GM12878 (cell line): ENCODE results near the gene ZBTB44. TPM values are rescaled to one million over a fixed set of nuclear protein-coding genes. Genes with fewer than 3 reads are reported as not detected.

Experiments used
- ATAC-seq: fragments of 200-7000 bp; cut with Tn5 transposase; 3 replicates; pipeline ENCODE4 v1.9.1; 2020; ENCODE audit warnings: mild to moderate bottlenecking, moderate library complexity
- BruUV-seq: library from RNA; stranded (reverse); fragments of 400-500 nt; replicated peaks from 2 replicates; lab custom pipeline; 2021; lab: Mats Ljungman, UMichigan
- CTCF ChIA-PET: fragments of 300-600 bp; sonication (Branson Sonifier 250); formaldehyde crosslinking; extraction: SDS; loops from one replicate; lab custom pipeline; 2021; ENCODE audit warnings: inconsistent platforms; lab: Yijun Ruan, JAX
- POLR2A ChIA-PET: fragments of 350-600 bp; formaldehyde crosslinking; extraction: SDS; loops from one replicate; lab custom pipeline; 2021; ENCODE audit warnings: inconsistent platforms; lab: Charles Lee
- RAD21 ChIA-PET: fragments of 300-600 bp; sonication (Branson Sonifier 250); formaldehyde crosslinking; loops from one replicate; lab custom pipeline; 2023; ENCODE audit warnings: antibody characterized with exemption; ENCODE audit not compliant: unreplicated experiment; lab: Charles Lee
- SMC1A ChIA-PET: fragments of 300-600 bp; sonication (Branson Sonifier 250); formaldehyde crosslinking; loops from one replicate; lab custom pipeline; 2023; ENCODE audit not compliant: unreplicated experiment, uncharacterized antibody; lab: Charles Lee
- DNase-seq: peaks from one replicate; pipeline ENCODE4 v3.0.0-alpha.2; 2011; ENCODE audit warnings: low read depth, low spot score
- FAIRE-seq: peaks from 3 replicates; lab custom pipeline; 2011; peaks lifted over from hg19 to GRCh38; lab: Jason Lieb, UNC
- H2AFZ ChIP-seq: 2 replicates; pipeline ENCODE4 v1.6.0; 2011; ENCODE audit warnings: low read depth, low read length, control low read depth; ENCODE audit not compliant: control insufficient read depth
- H3K27ac ChIP-seq: 2 replicates; pipeline ENCODE4 v1.5.1; 2011; ENCODE audit warnings: control low read depth; ENCODE audit not compliant: control insufficient read depth, insufficient read depth
- H3K27me3 ChIP-seq, 2 experiments: replicated peaks in 1 of 2; 2 replicates each; pipeline versions ENCODE4 v1.6.0 to v1.6.1; 2011; ENCODE audit warnings: low read length in 1 of 2; ENCODE audit not compliant: control insufficient read depth in 2 of 2, insufficient read depth in 2 of 2
- H3K36me3 ChIP-seq, 2 experiments: 2 replicates each; pipeline ENCODE4 v1.5.1; 2011; ENCODE audit warnings: low read length in 1 of 2; ENCODE audit not compliant: control insufficient read depth in 2 of 2, insufficient read depth in 2 of 2
- H3K4me1 ChIP-seq: 2 replicates; pipeline ENCODE4 v1.6.1; 2011; ENCODE audit warnings: mild to moderate bottlenecking, low read length, moderate library complexity, mixed read lengths; ENCODE audit not compliant: control insufficient read depth, insufficient read depth
- H3K4me2 ChIP-seq: 2 replicates; pipeline ENCODE4 v1.6.0; 2011; ENCODE audit warnings: control low read depth; ENCODE audit not compliant: control insufficient read depth, insufficient read depth
- H3K4me3 ChIP-seq: fragments of 200-600 bp; sonication (generic); 2 replicates; pipeline ENCODE4 v1.5.1; 2016
- H3K79me2 ChIP-seq: 2 replicates; pipeline ENCODE4 v1.6.0; 2011; ENCODE audit warnings: low read length; ENCODE audit not compliant: control insufficient read depth, insufficient read depth
- H3K9ac ChIP-seq: 2 replicates; pipeline ENCODE4 v1.8.0; 2011; ENCODE audit warnings: low read length, control low read depth, mixed read lengths; ENCODE audit not compliant: control insufficient read depth, insufficient read depth
- H3K9me3 ChIP-seq: replicated peaks from 3 replicates; pipeline ENCODE4 v1.5.1; 2011; ENCODE audit warnings: mild to moderate bottlenecking, low read length; ENCODE audit not compliant: control insufficient read depth, insufficient read depth
- H4K20me1 ChIP-seq: 2 replicates; pipeline ENCODE4 v1.6.0; 2011; ENCODE audit not compliant: control insufficient read depth, insufficient read depth
- ASH2L ChIP-seq: fragments of 300-600, 200-600 bp; sonication (generic); IDR thresholded peaks from 2 replicates; pipeline ENCODE4 v1.6.1; 2017; ENCODE audit warnings: low read depth, mild to moderate bottlenecking, borderline replicate concordance
- CBX5 ChIP-seq: sonication (generic); IDR thresholded peaks from 2 replicates; pipeline ENCODE4 v1.6.1; 2016; ENCODE audit warnings: low read depth, moderate library complexity, mild to moderate bottlenecking, inconsistent platforms
- JUND ChIP-seq: IDR thresholded peaks from 2 replicates; pipeline ENCODE4 v1.6.1; 2012; ENCODE audit warnings: low read depth, mild to moderate bottlenecking, low read length, improper control_type of control experiment, moderate library complexity
- NKRF ChIP-seq: fragments of 450-650 bp; conservative IDR thresholded peaks from 2 replicates; pipeline ENCODE4 v1.6.1; 2017; ENCODE audit warnings: mild to moderate bottlenecking, moderate library complexity
- NRF1 ChIP-seq: conservative IDR thresholded peaks from 2 replicates; pipeline ENCODE4 v1.6.1; 2011; ENCODE audit warnings: mild to moderate bottlenecking, low read depth, low read length, improper control_type of control experiment
- PAX5 ChIP-seq: IDR thresholded peaks from 2 replicates; pipeline ENCODE4 v1.6.1; 2011; ENCODE audit warnings: low read depth, low read length, borderline replicate concordance
- SMAD5 ChIP-seq: IDR thresholded peaks from 2 replicates; pipeline ENCODE4 v1.6.1; 2016; ENCODE audit warnings: antibody characterized with exemption, low read depth
- TAF1 ChIP-seq: IDR thresholded peaks from 2 replicates; pipeline ENCODE4 v1.6.1; 2011; ENCODE audit warnings: mild to moderate bottlenecking, low read depth, low read length, borderline replicate concordance
- WGBS: methylation state at CpG from one replicate; pipeline ENCODE4 v1.1.6; 2016; ENCODE audit warnings: low lambda C conversion rate; ENCODE audit not compliant: insufficient replicate concordance, insufficient coverage; ENCODE audit errors: missing lambda C conversion rate; 5-methylcytosine and 5-hydroxymethylcytosine counted together
- in situ Hi-C: fragments of 300-500 bp; cut with MboI; formaldehyde crosslinking; loops from 9 replicates; pipeline ENCODE4 v1.14.3; 2018; ENCODE audit warnings: mixed read lengths
- intact Hi-C: fragments of 100-400 bp; cut with micrococcal nuclease; formaldehyde crosslinking; loops from one replicate; pipeline ENCODE4 v1.14.2; 2022; ENCODE audit not compliant: unreplicated experiment
- polyA plus RNA-seq, 11 experiments: library from polyadenylated mRNA; depleted of rRNA in 4 of 11; unstranded in 6 of 11; stranded (reverse) in 5 of 11; fragments of >200 nt; fragmentation: Nextera tagmentation in 4 of 11; fragmentation: Illumina TruSeq in 1 of 11; extraction: Ambion mirVana in 4 of 11; extraction: Trizol in 1 of 11; gene quantifications; 1 replicate in 1 of 11; 2 replicates in 10 of 11; pipeline versions ENCODE4 v1.2.1 to v1.2.3, GENCODE V29; 2011 to 2016; ENCODE audit warnings: inconsistent platforms in 2 of 11, missing spikeins in 2 of 11, low read depth in 1 of 11
- total RNA-seq, 4 experiments: library from RNA; depleted of rRNA in 3 of 4; stranded (reverse); fragments of >200 nt in 3 of 4; fragmentation: Illumina TruSeq in 1 of 4; extraction: Trizol in 1 of 4; gene quantifications; 2 replicates each; pipeline versions ENCODE4 v1.2.1 to v1.2.3, GENCODE V29; 2013 to 2021

Gene ZBTB44
- total and polyA plus RNA-seq, 10 of the 15 experiments (the other 5 are each of a cell fraction or from before 2014, with no cell fraction given), result 2.8 to 38.2 (median 12.2) TPM

- Histone ChIP-seq H3K27ac (no peak overlapping the region), H3K4me2 (no peak overlapping the region), H3K4me3 (no peak overlapping the region), H4K20me1 (no peaks in the 10 kb centered on the region), H3K9ac (no peak overlapping the region), H3K36me3 (no peaks in the 10 kb centered on the region)
- ATAC-seq, result no peak
- 98% methylated on average over 6 of the region's 6 CpGs for WGBS
- intact Hi-C loops, result no loop called here
- RAD21 ChIA-PET, result no interaction called here
- TF ChIP-seq TAF1 (no peak), SMAD5 (no peak), PAX5 (no peak), NKRF (no peak), CBX5 (no peak), ASH2L (no peak), NRF1 (no peak), JUND (no peak)
- TF ChIP-seq, all 136 proteins: peak for 0
- no peak for FAIRE-seq
- Histone ChIP-seq H2AFZ (no peak overlapping the region), H3K27me3 (no peaks in the 10 kb centered on the region), H3K4me1 (no peaks in the 10 kb centered on the region), H3K79me2 (no peaks in the 10 kb centered on the region), H3K9me3 (no peaks in the 10 kb centered on the region; the same call in 2 of the 3 replicates)
- SMC1A ChIA-PET, result no interaction called here
- in situ Hi-C loops, result no loop called here
- BruUV-seq, result no TSS peak
- CTCF ChIA-PET, result no interaction called here
- POLR2A ChIA-PET, result no interaction called here
- no peak for DNase-seq
Observed at GRCh38 chr11:130327716-130328115, 13.0 kb upstream of the ZBTB44 start.
